GM10266 (cell line): ENCODE results near the gene MYBBP1A.

ENCODE experiments used
- DNase-seq: peaks from one replicate; pipeline ENCODE4 v3.0.0; 2012; ENCODE audit errors: extremely low spot score
- CTCF ChIP-seq: IDR thresholded peaks from 2 replicates; pipeline ENCODE4 v1.5.1; 2012; ENCODE audit warnings: mild to moderate bottlenecking, low read depth; ENCODE audit not compliant: control insufficient read depth, insufficient read depth; ENCODE audit errors: missing control alignments

Gene MYBBP1A

GRCh38 chr17:4520060-4520893 is 34.9 kb downstream of the MYBBP1A start:
- DNase-seq = no peak
- TF ChIP-seq CTCF = no peak

GRCh38 chr17:4519361-4519788 is 35.8 kb downstream of the MYBBP1A start:
- DNase-seq = no peak
- TF ChIP-seq CTCF = no peak

GRCh38 chr17:4518901-4519300 is 36.3 kb downstream of the MYBBP1A start:
- no peak for TF ChIP-seq CTCF
- no peak for DNase-seq

GRCh38 chr17:4516735-4517134 is 38.4 kb downstream of the MYBBP1A start:
- no peak for TF ChIP-seq CTCF
- no peak for DNase-seq

- no peak for TF ChIP-seq CTCF
- DNase-seq = no peak
These were observed 39.7 kb downstream of the MYBBP1A start for GRCh38 chr17:4515501-4515900.

GRCh38 chr17:4514779-4515178 is 40.4 kb downstream of the MYBBP1A start:
- no peak for TF ChIP-seq CTCF
- DNase-seq = no peak

- no peak for TF ChIP-seq CTCF
- DNase-seq = no peak
These were observed 41.0 kb downstream of the MYBBP1A start for GRCh38 chr17:4514206-4514605.
